ENCODE data around the gene SGPP2.

DNA sequence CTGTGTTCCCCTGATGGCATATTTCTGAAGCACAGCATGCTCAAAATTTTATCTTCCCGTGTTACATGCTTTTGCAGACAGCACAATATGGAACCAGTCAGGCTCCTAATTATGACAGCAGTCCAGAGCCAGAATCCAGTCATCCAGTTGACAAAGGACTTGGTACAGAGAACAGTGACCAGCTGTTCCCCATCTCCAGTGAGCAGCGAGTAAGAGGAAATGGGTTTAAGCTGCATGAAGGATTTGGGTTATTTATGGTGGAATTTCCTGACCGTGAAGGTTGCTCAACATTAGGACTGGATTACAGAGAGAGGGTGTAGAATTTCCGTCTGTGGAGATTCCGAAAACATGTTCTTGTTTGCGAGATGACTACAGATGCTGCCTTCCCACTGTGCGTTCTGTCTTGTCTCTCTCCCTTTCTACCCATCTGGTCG, 24.4 kb downstream of the SGPP2 start:
- TF ChIP-seq POLR2A (IDR thresholded peaks at IDR 0.05): no peak
- TF ChIP-seq, protein P1, sequence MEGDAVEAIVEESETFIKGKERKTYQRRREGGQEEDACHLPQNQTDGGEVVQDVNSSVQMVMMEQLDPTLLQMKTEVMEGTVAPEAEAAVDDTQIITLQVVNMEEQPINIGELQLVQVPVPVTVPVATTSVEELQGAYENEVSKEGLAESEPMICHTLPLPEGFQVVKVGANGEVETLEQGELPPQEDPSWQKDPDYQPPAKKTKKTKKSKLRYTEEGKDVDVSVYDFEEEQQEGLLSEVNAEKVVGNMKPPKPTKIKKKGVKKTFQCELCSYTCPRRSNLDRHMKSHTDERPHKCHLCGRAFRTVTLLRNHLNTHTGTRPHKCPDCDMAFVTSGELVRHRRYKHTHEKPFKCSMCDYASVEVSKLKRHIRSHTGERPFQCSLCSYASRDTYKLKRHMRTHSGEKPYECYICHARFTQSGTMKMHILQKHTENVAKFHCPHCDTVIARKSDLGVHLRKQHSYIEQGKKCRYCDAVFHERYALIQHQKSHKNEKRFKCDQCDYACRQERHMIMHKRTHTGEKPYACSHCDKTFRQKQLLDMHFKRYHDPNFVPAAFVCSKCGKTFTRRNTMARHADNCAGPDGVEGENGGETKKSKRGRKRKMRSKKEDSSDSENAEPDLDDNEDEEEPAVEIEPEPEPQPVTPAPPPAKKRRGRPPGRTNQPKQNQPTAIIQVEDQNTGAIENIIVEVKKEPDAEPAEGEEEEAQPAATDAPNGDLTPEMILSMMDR (IDR thresholded peaks at IDR 0.05): no peak
